Measurements from ENCODE around the gene ANKZF1. TPM values are rescaled to one million over a fixed set of nuclear protein-coding genes. Genes with fewer than 3 reads are reported as not detected.

The ANKZF1 gene
- polyA plus RNA-seq, 3 donors, result 7.6 to 79.3 (median 10.4) TPM

DNA sequence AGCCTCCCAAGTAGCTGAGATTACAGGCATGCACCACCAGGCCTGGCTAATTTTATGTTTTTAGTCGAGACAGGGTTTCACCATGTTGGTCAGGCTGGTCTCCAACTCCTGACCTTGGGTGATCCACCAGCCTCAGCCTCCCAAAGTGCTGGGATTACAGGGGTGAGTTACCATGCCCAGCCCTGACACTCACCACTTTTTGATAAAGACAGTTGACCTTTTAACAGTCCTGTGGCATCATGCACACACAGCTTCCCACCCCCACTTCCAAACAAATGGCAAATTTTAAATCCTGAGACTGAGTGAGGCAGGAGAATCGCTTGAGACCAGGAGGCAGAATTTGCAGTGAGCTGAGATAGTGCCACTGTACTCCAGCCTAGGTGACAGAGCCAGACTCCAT lies 43.4 kb downstream of the ANKZF1 start:
- Histone ChIP-seq H3K27me3 (ENCODE audit: control insufficient read depth in 2 of 2, insufficient read depth in 2 of 2, low read length in 2 of 2) (no peaks in the 10 kb centered on the region), H4K20me1 (ENCODE audit: insufficient read depth, low read length) (no peaks in the 10 kb centered on the region), H3K9ac (ENCODE audit: insufficient read depth, low read length, poor library complexity, severe bottlenecking) (no peak overlapping the region), H3K4me3 (replicated peaks in 1 of 3; ENCODE audit: low read depth in 2 of 3, low read length in 3 of 3) (no peak overlapping the region), H2AFZ (ENCODE audit: insufficient read depth, low read depth, low read length, poor library complexity, severe bottlenecking) (no peak overlapping the region), H3K36me3 (replicated peaks in 1 of 2; ENCODE audit: control insufficient read depth in 1 of 2, insufficient read depth in 2 of 2, low read length in 2 of 2) (no peaks in the 10 kb centered on the region), H3K27ac (ENCODE audit: low read depth in 1 of 2, low read length in 2 of 2) (no peak overlapping the region), H3K9me3 (replicated peaks in 1 of 2; ENCODE audit: control insufficient read depth in 1 of 2, insufficient read depth in 1 of 2, low read length in 2 of 2) (no peaks in the 10 kb centered on the region), H3K4me1 (ENCODE audit: control insufficient read depth in 1 of 2, insufficient read depth in 2 of 2, low read length in 2 of 2) (peaks cover 5 to 7% of the 10 kb centered on the region in 2 donors), H3K79me2 (ENCODE audit: insufficient read depth, low read length) (no peaks in the 10 kb centered on the region), H3K4me2 (replicated peaks; ENCODE audit: extremely low read depth, low read length, poor library complexity, severe bottlenecking) (no peak overlapping the region)
- TF ChIP-seq CTCF (IDR thresholded peaks at IDR 0.05), result no peak
- no peak overlapping the region for H3K4me3 Mint-ChIP-seq
- H3K9me3 Mint-ChIP-seq, result no peaks in the 10 kb centered on the region
- intact Hi-C loops (cut with micrococcal nuclease), result no loop called here
- H3K27ac Mint-ChIP-seq, result no peak overlapping the region
- H3K4me1 Mint-ChIP-seq, result peaks cover 7% of the 10 kb centered on the region
- no peaks in the 10 kb centered on the region for H3K36me3 Mint-ChIP-seq
- WGBS (ENCODE audit: insufficient coverage), result 90% methylated on average over 1 of the region's 2 CpGs
- peaks cover 9 to 25% (median 16%) of the 10 kb centered on the region in 3 donors for H3K27me3 Mint-ChIP-seq (ENCODE audit: low read depth in 3 of 3)
- no peak for DNase-seq

DNA sequence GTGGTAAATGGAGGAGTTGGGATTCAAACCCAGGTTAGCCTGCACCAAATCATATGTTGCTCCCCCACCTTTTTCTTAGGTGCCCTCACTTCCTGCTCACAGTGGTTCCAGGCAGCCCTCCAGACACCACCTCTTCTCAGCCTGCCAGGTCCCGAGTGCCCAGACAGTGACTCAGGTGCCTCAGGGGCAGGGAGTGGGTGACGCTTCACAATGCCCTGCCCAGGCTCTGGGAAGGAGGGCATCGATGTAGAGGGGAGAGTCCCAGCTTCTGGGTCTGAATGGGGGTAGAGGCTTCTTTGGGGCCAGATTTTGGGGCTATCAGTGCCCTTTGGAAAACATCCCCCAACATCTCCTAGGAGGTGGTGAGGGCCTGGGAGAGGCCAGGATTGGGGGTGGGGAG lies 44.3 kb downstream of the ANKZF1 start:
- Histone ChIP-seq H3K36me3 (replicated peaks in 1 of 2; ENCODE audit: control insufficient read depth in 1 of 2, insufficient read depth in 2 of 2, low read length in 2 of 2) (no peaks in the 10 kb centered on the region), H3K27ac (ENCODE audit: low read depth in 1 of 2, low read length in 2 of 2) (no peak overlapping the region), H2AFZ (ENCODE audit: insufficient read depth, low read depth, low read length, poor library complexity, severe bottlenecking) (no peak overlapping the region), H3K79me2 (ENCODE audit: insufficient read depth, low read length) (no peaks in the 10 kb centered on the region), H4K20me1 (ENCODE audit: insufficient read depth, low read length) (no peaks in the 10 kb centered on the region), H3K4me1 (ENCODE audit: control insufficient read depth in 1 of 2, insufficient read depth in 2 of 2, low read length in 2 of 2) (peaks cover 14 to 17% of the 10 kb centered on the region in 2 donors), H3K4me3 (replicated peaks in 1 of 3; ENCODE audit: low read depth in 2 of 3, low read length in 3 of 3) (no peak overlapping the region), H3K27me3 (ENCODE audit: control insufficient read depth in 2 of 2, insufficient read depth in 2 of 2, low read length in 2 of 2) (no peaks in the 10 kb centered on the region), H3K9me3 (replicated peaks in 1 of 2; ENCODE audit: control insufficient read depth in 1 of 2, insufficient read depth in 1 of 2, low read length in 2 of 2) (no peaks in the 10 kb centered on the region), H3K9ac (ENCODE audit: insufficient read depth, low read length, poor library complexity, severe bottlenecking) (no peak overlapping the region), H3K4me2 (replicated peaks; ENCODE audit: extremely low read depth, low read length, poor library complexity, severe bottlenecking) (no peak overlapping the region)
- no peak for DNase-seq
- no CpG with 5 or more reads among the region's 3 CpGs for WGBS (ENCODE audit: insufficient coverage)
- no peak for TF ChIP-seq CTCF (IDR thresholded peaks at IDR 0.05)
- Mint-ChIP-seq H3K9me3 (no peaks in the 10 kb centered on the region), H3K4me1 (peaks cover 17% of the 10 kb centered on the region), H3K4me3 (no peak overlapping the region), H3K27me3 (ENCODE audit: low read depth in 3 of 3) (peaks cover 14 to 23% (median 15%) of the 10 kb centered on the region in 3 donors), H3K36me3 (no peaks in the 10 kb centered on the region), H3K27ac (peak overlapping the region in 1 of 7 donors; percentile 35)
- intact Hi-C loops (cut with micrococcal nuclease), result no loop called here

Data from CD14-positive monocyte (primary cell).